NCI-H1105 treated with DMSO at 0.1 percent for 48 hours (cell line): ENCODE measurements around the gene CRP.
"Not testable (repeated sequence)": the region's sequence is repeated elsewhere in the genome, so short reads cannot be mapped to it uniquely, and the experiment has no call there.

Experiments used
- DNase-seq: peaks from one replicate; lab custom pipeline; 2025; lab: John Stamatoyannopoulos, UW

The CRP gene

GRCh38 chr1:159699653-159700052, 14.7 kb downstream of the CRP start:
- no peak for DNase-seq

GRCh38 chr1:159699246-159699645, 15.1 kb downstream of the CRP start:
- no peak for DNase-seq

GRCh38 chr1:159687511-159687910, 26.9 kb downstream of the CRP start:
- DNase-seq = no peak

- no peak for DNase-seq
Observed at GRCh38 chr1:159686599-159687299, 27.6 kb downstream of the CRP start.

GRCh38 chr1:159678939-159679338, 35.5 kb downstream of the CRP start:
- DNase-seq = no peak

DNA sequence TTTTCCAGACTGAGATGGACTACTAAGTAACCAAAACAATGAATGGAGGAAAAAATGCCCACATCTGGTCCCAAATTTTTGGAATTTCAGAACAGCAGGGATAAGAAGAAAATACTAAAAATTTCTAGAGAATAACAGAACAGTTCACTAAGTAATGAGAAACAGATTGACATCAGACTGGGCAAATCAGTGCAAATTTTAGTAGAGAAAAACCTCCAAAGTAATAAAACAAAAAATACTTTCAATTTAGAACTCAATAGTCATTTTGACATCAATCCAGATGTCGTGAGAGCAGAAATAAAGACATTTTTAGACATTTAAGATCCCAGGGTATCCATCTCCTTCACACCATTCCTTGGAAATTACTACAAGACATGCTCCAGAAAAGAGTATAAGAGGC, 39.3 kb downstream of the CRP start:
- no peak for DNase-seq

DNA sequence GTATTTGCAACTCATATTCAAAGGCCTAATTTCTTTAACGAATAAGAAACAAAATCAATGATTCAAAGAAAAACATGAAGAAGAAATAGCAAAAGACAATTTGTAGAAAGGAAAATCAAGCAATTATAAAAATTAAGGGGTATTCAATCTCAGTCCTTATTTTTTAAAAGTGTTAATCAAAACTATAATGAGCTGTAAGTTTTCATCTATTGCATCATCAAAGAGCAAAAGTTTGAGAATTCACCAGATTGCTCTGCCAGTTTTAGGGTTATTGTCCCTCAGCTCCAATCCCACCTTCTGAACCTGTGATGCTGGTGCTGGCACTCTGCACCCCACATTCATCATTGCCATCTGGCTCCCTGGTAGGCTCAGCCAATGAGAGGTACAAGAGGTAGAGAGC, 42.0 kb downstream of the CRP start:
- DNase-seq = not testable (repeated sequence)

GRCh38 chr1:159669338-159669737, 45.1 kb downstream of the CRP start:
- no peak for DNase-seq

DNA sequence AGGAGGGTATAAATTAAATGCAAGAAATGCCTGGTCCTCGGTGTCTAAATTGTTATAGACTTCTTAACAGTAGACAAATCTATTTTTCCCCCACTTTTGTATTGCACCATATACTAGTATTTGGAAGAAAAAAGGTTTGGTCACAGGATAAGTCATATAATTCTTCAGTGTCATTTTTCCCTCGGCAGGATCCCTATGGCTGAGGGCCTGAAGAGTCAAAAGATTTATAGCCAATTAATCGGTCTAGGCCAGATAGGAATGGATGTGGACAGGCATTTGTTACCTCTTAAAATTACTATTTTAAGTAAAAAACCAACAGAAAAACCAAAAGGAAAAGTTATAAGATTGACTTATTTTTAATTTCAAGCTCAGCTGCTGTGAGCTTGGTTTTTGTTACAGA, 45.6 kb downstream of the CRP start:
- DNase-seq = no peak

- no peak for DNase-seq
Observed at GRCh38 chr1:159664247-159664646, 50.1 kb downstream of the CRP start.

DNA sequence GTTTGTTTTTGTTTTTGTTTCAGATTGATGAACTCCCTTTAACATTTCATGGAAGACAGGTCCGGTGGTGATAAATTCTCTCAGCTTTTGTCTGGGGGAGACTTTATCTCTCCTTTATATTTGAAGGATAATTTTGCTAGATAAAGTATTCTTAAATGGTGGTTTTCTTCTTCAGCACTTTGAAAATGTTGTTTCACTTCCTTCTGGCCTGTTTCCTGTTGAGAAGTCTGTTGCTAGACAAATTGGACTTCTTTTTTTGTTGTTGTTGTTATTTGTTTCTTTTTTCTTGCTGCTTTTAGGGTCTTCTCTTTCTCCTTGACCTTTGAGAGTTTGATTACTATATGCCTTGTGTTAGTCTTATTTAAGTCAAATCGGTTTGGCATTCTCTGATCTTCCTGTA, 50.8 kb downstream of the CRP start:
- no peak for DNase-seq
